OCI-LY7 (cell line): ENCODE measurements around the gene ZNF780B. TPM values are rescaled to one million over a fixed set of nuclear protein-coding genes. Genes with fewer than 3 reads are reported as not detected.
A peak's percentile ranks its signal among the peaks of the same experiment; 100 is the strongest.

Source experiments
- BruUV-seq: library from RNA; stranded (reverse); fragments of 400-500 nt; replicated peaks from 2 replicates; lab custom pipeline; 2021; lab: Mats Ljungman, UMichigan
- CTCF ChIA-PET: fragments of 300-600 bp; sonication (Branson Sonifier 250); formaldehyde crosslinking; loops from one replicate; lab custom pipeline; 2022; ENCODE audit warnings: antibody characterized with exemption; ENCODE audit not compliant: unreplicated experiment; lab: Charles Lee
- POLR2A ChIA-PET: fragments of 300-600 bp; sonication (Branson Sonifier 250); formaldehyde crosslinking; loops from one replicate; lab custom pipeline; 2022; ENCODE audit warnings: antibody characterized with exemption; lab: Charles Lee
- DNase-seq: peaks from one replicate; pipeline ENCODE4 v3.0.0-alpha.2; 2015; ENCODE audit warnings: low spot score
- H2AFZ ChIP-seq: fragments of 200-600 bp; sonication (generic), shearing (Covaris generic); 2 replicates; pipeline ENCODE4 v1.6.1; 2014; ENCODE audit warnings: mild to moderate bottlenecking, antibody characterized with exemption, low read length, moderate library complexity
- H3K27ac ChIP-seq: fragments of 200-600 bp; sonication (generic); 2 replicates; pipeline ENCODE4 v1.5.1; 2014; ENCODE audit warnings: mixed run types, low read depth, mild to moderate bottlenecking, moderate library complexity, low read length, inconsistent platforms; ENCODE audit not compliant: poor library complexity, severe bottlenecking
- H3K36me3 ChIP-seq: fragments of 200-600 bp; sonication (generic); 2 replicates; pipeline ENCODE4 v1.6.1; 2014; ENCODE audit warnings: mild to moderate bottlenecking, antibody characterized with exemption, low read length, moderate library complexity, mixed read lengths; ENCODE audit not compliant: insufficient read depth
- H3K4me1 ChIP-seq: fragments of 200-600 bp; sonication (generic); 2 replicates; pipeline ENCODE4 v1.5.1; 2014; ENCODE audit warnings: mild to moderate bottlenecking, low read length; ENCODE audit not compliant: insufficient read depth, poor library complexity, severe bottlenecking
- H3K4me2 ChIP-seq: fragments of 200-600 bp; sonication (generic); 2 replicates; pipeline ENCODE4 v1.6.1; 2014; ENCODE audit warnings: mild to moderate bottlenecking, low read length
- H3K4me3 ChIP-seq: fragments of 200-600 bp; sonication (generic); 2 replicates; pipeline ENCODE4 v1.5.1; 2014; ENCODE audit warnings: mild to moderate bottlenecking, low read depth, low read length; ENCODE audit not compliant: poor library complexity, severe bottlenecking
- H3K79me2 ChIP-seq: fragments of 200-600 bp; sonication (generic); 2 replicates; pipeline ENCODE4 v1.6.1; 2016; ENCODE audit warnings: low read depth, mild to moderate bottlenecking, low read length, moderate library complexity, mixed read lengths; ENCODE audit not compliant: insufficient read depth
- H3K9me2 ChIP-seq: fragments of 200-600 bp; sonication (generic); 2 replicates; pipeline ENCODE4 v1.6.1; 2016; ENCODE audit warnings: mild to moderate bottlenecking, low read length, mixed read lengths; ENCODE audit not compliant: insufficient read depth
- H3K9me3 ChIP-seq: fragments of 200-600 bp; sonication (generic); 2 replicates; pipeline ENCODE4 v1.6.1; 2014; ENCODE audit warnings: mild to moderate bottlenecking, mixed run types, low read length, mixed read lengths
- H4K20me1 ChIP-seq: fragments of 200-600 bp; sonication (generic); 2 replicates; pipeline ENCODE4 v1.6.1; 2014; ENCODE audit warnings: mild to moderate bottlenecking, antibody characterized with exemption, low read length, moderate library complexity, mixed read lengths; ENCODE audit not compliant: insufficient read depth
- EZH2phosphoT487 ChIP-seq: fragments of 200-600 bp; sonication (generic); IDR thresholded peaks from 2 replicates; pipeline ENCODE4 v1.6.1; 2018; ENCODE audit warnings: low read depth, borderline replicate concordance, mild to moderate bottlenecking, mixed run types, antibody characterized with exemption, low read length, moderate library complexity, mixed read lengths
- intact Hi-C: fragments of 100-400 bp; cut with micrococcal nuclease; formaldehyde crosslinking; loops from one replicate; pipeline ENCODE4 v1.10.0; 2022; ENCODE audit not compliant: unreplicated experiment
- total RNA-seq, 2 experiments: library from RNA; depleted of rRNA in 1 of 2; stranded (reverse); fragments of >200 nt in 1 of 2; shearing (Covaris generic) in 1 of 2; gene quantifications; 2 replicates each; pipeline ENCODE4 v1.2.3, GENCODE V29; 2014 to 2022
- TF ChIP-seq, protein P1 (sequence below): fragments of 200-600 bp; sonication (generic); conservative IDR thresholded peaks from 2 replicates; pipeline ENCODE4 v1.5.1; 2014; ENCODE audit warnings: mild to moderate bottlenecking, antibody characterized with exemption, low read length, moderate library complexity, mixed read lengths

ZNF780B gene
- total RNA-seq, 2 experiments from 2014 or later: 27.5 to 27.9 TPM

DNA sequence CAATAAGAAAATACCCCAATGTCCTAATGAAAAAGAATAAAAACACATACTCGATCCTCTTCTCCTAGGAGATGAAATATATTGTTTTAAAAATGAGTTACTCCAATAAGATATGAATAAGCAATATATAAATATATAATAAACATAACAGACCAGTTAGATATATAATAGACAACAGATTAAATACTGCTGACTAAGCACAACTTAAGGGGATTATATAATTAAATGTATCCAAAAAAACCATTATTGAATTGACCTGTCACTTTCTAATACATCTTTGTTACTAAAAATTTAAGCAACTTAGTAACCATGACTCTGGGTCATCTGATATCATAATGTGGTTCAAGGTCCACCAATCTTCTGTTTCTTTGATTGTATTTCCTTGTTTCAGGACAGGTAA, 14.0 kb upstream of the ZNF780B start:
- no peaks in the 10 kb centered on the region for H4K20me1 ChIP-seq
- BruUV-seq: no TSS peak
- no peak overlapping the region for H3K4me3 ChIP-seq
- H3K79me2 ChIP-seq: no peaks in the 10 kb centered on the region
- no peaks in the 10 kb centered on the region for H3K4me1 ChIP-seq
- no peak for DNase-seq
- H3K27ac ChIP-seq: no peak overlapping the region
- TF ChIP-seq, protein P1, sequence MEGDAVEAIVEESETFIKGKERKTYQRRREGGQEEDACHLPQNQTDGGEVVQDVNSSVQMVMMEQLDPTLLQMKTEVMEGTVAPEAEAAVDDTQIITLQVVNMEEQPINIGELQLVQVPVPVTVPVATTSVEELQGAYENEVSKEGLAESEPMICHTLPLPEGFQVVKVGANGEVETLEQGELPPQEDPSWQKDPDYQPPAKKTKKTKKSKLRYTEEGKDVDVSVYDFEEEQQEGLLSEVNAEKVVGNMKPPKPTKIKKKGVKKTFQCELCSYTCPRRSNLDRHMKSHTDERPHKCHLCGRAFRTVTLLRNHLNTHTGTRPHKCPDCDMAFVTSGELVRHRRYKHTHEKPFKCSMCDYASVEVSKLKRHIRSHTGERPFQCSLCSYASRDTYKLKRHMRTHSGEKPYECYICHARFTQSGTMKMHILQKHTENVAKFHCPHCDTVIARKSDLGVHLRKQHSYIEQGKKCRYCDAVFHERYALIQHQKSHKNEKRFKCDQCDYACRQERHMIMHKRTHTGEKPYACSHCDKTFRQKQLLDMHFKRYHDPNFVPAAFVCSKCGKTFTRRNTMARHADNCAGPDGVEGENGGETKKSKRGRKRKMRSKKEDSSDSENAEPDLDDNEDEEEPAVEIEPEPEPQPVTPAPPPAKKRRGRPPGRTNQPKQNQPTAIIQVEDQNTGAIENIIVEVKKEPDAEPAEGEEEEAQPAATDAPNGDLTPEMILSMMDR: no peak
- TF ChIP-seq EZH2phosphoT487: no peak
- H3K4me2 ChIP-seq: no peak overlapping the region
- H3K9me3 ChIP-seq: no peaks in the 10 kb centered on the region; the same call in 1 of the 2 replicates
- peaks cover 16% of the 10 kb centered on the region for H3K36me3 ChIP-seq
- intact Hi-C loops: no loop called here
- H2AFZ ChIP-seq: no peak overlapping the region
- CTCF ChIA-PET: no interaction called here
- H3K9me2 ChIP-seq: no peaks in the 10 kb centered on the region
- POLR2A ChIA-PET: interaction anchor here (1.4 kb wide), 1 partner anchor 12 kb away, joined by 4 read pairs; no protein-coding TSS in a partner anchor

DNA sequence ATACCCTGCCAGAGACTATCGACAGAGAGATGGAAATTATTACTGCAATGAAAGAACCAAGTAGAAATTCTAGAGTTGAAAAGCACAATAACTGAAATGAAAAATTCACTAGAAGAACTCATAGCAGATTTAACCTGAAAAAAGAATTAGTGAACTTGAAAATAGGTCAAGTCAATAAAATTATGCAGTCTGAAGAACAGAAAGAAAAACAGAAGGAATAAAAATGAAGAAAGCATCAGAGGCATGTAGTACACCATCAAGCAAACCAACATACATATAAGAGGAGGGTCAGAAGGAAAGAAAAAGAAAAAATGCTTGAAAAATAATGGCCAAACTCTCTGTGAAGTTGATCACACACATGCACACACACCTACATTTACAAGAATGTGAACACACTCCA, 3.6 kb upstream of the ZNF780B start:
- Histone ChIP-seq H3K4me3 (no peak overlapping the region), H3K4me1 (peaks cover 18% of the 10 kb centered on the region), H3K79me2 (peaks cover 3% of the 10 kb centered on the region; the same call in 1 of the 2 replicates), H3K9me2 (no peaks in the 10 kb centered on the region), H4K20me1 (no peaks in the 10 kb centered on the region), H3K9me3 (peaks cover 36% of the 10 kb centered on the region), H3K4me2 (no peak overlapping the region), H3K36me3 (no peaks in the 10 kb centered on the region), H2AFZ (no peak overlapping the region), H3K27ac (no peak overlapping the region)
- no peak for DNase-seq
- no TSS peak for BruUV-seq
- intact Hi-C loops: no loop called here
- ChIA-PET CTCF (no interaction called here), POLR2A (interaction anchor here (0.6 kb wide), 1 partner anchor 132 kb away, joined by 4 read pairs; no protein-coding TSS in a partner anchor)
- no peak for TF ChIP-seq EZH2phosphoT487
- TF ChIP-seq, protein P1: no peak

DNA sequence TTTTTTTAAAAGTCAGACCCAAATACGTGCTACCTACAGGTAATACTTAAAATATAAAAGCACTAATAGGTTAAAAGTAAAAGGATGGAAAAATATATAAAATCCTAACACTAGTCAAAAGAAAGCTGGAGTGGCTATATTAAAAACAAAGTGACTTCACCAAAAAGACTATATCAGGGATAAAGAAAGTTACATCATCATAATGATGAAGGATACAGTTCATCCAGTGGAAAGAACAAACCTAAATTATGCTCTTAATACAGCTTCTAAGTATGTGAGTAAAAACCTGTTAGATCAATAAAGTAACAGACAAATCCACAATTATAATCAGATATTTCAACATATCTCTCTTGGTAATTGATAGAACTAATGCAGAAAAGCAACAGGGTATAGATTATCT, 1.1 kb upstream of the ZNF780B start:
- Histone ChIP-seq H3K27ac (no peak overlapping the region), H3K9me2 (no peaks in the 10 kb centered on the region), H3K9me3 (peaks cover 36% of the 10 kb centered on the region), H3K36me3 (no peaks in the 10 kb centered on the region; the same call in 1 of the 2 replicates), H3K4me2 (peak overlapping the region; percentile 80), H3K4me1 (peaks cover 22% of the 10 kb centered on the region), H3K4me3 (peak overlapping the region; percentile 73), H2AFZ (peak overlapping the region; percentile 89; the same call in 1 of the 2 replicates), H4K20me1 (no peaks in the 10 kb centered on the region), H3K79me2 (peaks cover 3% of the 10 kb centered on the region; the same call in 1 of the 2 replicates)
- intact Hi-C loops: no loop called here
- CTCF ChIA-PET: no interaction called here
- TSS peak; percentile 78 for BruUV-seq
- DNase-seq: no peak
- TF ChIP-seq, protein P1: no peak
- no peak for TF ChIP-seq EZH2phosphoT487
- POLR2A ChIA-PET: interaction anchor here (1.0 to 1.2 kb wide), 3 partner anchors 14 to 708 kb away, joined by 3 to 6 read pairs (median 4); no protein-coding TSS in a partner anchor
